Measurements from ENCODE around the gene ZNF407. TPM values are rescaled to one million over a fixed set of nuclear protein-coding genes. Genes with fewer than 3 reads are reported as not detected.

The ZNF407 gene
- total RNA-seq, 1 experiment from 2014 or later, result 15.9 TPM

DNA sequence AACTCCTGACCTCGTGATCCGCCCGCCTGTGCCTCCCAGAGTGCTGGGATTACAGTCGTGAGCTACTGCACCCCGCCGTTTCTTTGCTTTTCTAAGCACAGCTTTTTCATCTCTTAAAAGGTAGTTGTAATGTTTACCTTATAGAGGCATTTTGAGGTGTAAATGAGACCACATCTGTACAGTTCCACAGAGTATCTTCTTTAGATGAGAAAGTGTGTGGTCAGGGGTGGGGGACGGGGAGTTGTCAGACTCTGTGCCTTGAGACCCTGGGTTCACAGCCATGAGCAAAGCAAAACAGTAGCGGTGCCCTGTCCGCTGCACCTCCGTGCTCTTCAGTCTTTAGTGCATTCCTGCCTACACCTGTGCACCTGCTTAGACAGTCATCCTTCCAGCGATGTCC, 251.6 kb downstream of the ZNF407 start:
- no TSS peak for BruUV-seq (replicated peaks)
- Histone ChIP-seq H3K27me3 (replicated peaks; ENCODE audit: insufficient read depth, low read depth, low read length, poor library complexity) (no peaks in the 10 kb centered on the region), H3K9me3 (ENCODE audit: low read depth, low read length, poor library complexity, severe bottlenecking) (no peaks in the 10 kb centered on the region), H3K36me3 (ENCODE audit: insufficient read depth, low read length, poor library complexity, severe bottlenecking) (no peaks in the 10 kb centered on the region), H3K27ac (ENCODE audit: low read depth, low read length, poor library complexity, severe bottlenecking) (no peak overlapping the region), H3K4me1 (ENCODE audit: insufficient read depth, low read length, poor library complexity, severe bottlenecking) (no peaks in the 10 kb centered on the region), H3K4me3 (ENCODE audit: low read depth, low read length, poor library complexity, severe bottlenecking) (no peak overlapping the region)
- TF ChIP-seq, protein P1, sequence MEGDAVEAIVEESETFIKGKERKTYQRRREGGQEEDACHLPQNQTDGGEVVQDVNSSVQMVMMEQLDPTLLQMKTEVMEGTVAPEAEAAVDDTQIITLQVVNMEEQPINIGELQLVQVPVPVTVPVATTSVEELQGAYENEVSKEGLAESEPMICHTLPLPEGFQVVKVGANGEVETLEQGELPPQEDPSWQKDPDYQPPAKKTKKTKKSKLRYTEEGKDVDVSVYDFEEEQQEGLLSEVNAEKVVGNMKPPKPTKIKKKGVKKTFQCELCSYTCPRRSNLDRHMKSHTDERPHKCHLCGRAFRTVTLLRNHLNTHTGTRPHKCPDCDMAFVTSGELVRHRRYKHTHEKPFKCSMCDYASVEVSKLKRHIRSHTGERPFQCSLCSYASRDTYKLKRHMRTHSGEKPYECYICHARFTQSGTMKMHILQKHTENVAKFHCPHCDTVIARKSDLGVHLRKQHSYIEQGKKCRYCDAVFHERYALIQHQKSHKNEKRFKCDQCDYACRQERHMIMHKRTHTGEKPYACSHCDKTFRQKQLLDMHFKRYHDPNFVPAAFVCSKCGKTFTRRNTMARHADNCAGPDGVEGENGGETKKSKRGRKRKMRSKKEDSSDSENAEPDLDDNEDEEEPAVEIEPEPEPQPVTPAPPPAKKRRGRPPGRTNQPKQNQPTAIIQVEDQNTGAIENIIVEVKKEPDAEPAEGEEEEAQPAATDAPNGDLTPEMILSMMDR (conservative IDR thresholded peaks at IDR 0.05; ENCODE audit: low read depth, low read length), result no peak
- TF ChIP-seq EZH2 (IDR thresholded peaks at IDR 0.05; ENCODE audit: borderline replicate concordance, low read depth, low read length, poor library complexity, severe bottlenecking), result no peak
- POLR2A ChIA-PET (ENCODE audit: low non-redundant PET), result interaction anchor here (0.7 kb wide), 1 partner anchor 47 kb away, joined by 3 read pairs; no protein-coding TSS in a partner anchor
- intact Hi-C loops (cut with micrococcal nuclease; ENCODE audit: unreplicated experiment), result no loop called here
- no peak for DNase-seq (ENCODE audit: low spot score)
- CTCF ChIA-PET, result no interaction called here

DNA sequence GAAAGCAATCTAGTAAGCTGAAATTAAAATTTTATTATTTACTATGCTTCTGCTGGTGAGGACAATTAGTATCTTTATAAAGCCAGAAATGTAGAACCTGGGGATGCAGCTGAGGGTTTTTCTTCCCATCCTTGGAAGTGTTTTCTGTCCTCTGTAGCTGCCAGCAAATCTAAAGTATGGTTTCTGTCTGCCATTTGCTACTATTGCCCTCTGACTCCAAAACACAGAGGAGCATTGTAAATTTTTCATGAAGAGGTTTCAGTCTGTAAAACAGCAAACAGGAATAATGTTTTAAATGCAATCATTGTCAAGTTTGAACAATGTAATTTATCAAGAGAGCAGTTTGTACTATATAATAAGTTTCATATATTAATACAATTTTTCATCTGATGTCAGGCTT, 258.8 kb downstream of the ZNF407 start:
- BruUV-seq (replicated peaks), result no TSS peak
- ChIA-PET CTCF (no interaction called here), POLR2A (ENCODE audit: low non-redundant PET) (no interaction called here)
- H3K36me3 ChIP-seq (ENCODE audit: insufficient read depth, low read length, poor library complexity, severe bottlenecking), result no peaks in the 10 kb centered on the region
- TF ChIP-seq, protein P1 (conservative IDR thresholded peaks at IDR 0.05; ENCODE audit: low read depth, low read length), result no peak
- TF ChIP-seq EZH2 (IDR thresholded peaks at IDR 0.05; ENCODE audit: borderline replicate concordance, low read depth, low read length, poor library complexity, severe bottlenecking), result no peak
- H3K27me3 ChIP-seq (replicated peaks; ENCODE audit: insufficient read depth, low read depth, low read length, poor library complexity), result no peaks in the 10 kb centered on the region
- H3K4me3 ChIP-seq (ENCODE audit: low read depth, low read length, poor library complexity, severe bottlenecking), result no peak overlapping the region
- intact Hi-C loops (cut with micrococcal nuclease; ENCODE audit: unreplicated experiment), result no loop called here
- no peak for DNase-seq (ENCODE audit: low spot score)
- H3K4me1 ChIP-seq (ENCODE audit: insufficient read depth, low read length, poor library complexity, severe bottlenecking), result no peaks in the 10 kb centered on the region
- no peak overlapping the region for H3K27ac ChIP-seq (ENCODE audit: low read depth, low read length, poor library complexity, severe bottlenecking)
- no peaks in the 10 kb centered on the region for H3K9me3 ChIP-seq (ENCODE audit: low read depth, low read length, poor library complexity, severe bottlenecking)

DNA sequence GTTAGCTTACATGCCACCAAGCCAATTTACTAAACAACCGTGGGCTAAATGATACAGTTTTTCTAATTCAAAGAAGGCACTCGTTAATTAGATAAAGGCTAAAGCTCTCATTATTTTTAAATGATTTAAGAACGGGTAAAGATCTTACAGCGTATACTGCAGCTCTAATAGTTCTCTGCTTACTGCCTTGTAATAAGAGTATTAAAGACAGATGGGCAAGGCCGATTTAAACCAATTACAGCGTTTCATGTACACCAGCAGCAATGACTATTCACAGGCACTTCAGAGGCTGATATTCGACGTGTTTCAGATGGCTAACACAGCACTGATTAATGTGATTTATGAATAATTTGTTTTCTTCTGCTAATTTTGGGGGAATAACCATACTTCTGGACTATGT, 259.3 kb downstream of the ZNF407 start:
- Histone ChIP-seq H3K4me1 (ENCODE audit: insufficient read depth, low read length, poor library complexity, severe bottlenecking) (no peaks in the 10 kb centered on the region), H3K9me3 (ENCODE audit: low read depth, low read length, poor library complexity, severe bottlenecking) (no peaks in the 10 kb centered on the region), H3K4me3 (ENCODE audit: low read depth, low read length, poor library complexity, severe bottlenecking) (no peak overlapping the region), H3K36me3 (ENCODE audit: insufficient read depth, low read length, poor library complexity, severe bottlenecking) (no peaks in the 10 kb centered on the region), H3K27ac (ENCODE audit: low read depth, low read length, poor library complexity, severe bottlenecking) (no peak overlapping the region), H3K27me3 (replicated peaks; ENCODE audit: insufficient read depth, low read depth, low read length, poor library complexity) (no peaks in the 10 kb centered on the region)
- TF ChIP-seq, protein P1 (conservative IDR thresholded peaks at IDR 0.05; ENCODE audit: low read depth, low read length), result no peak
- no peak for TF ChIP-seq EZH2 (IDR thresholded peaks at IDR 0.05; ENCODE audit: borderline replicate concordance, low read depth, low read length, poor library complexity, severe bottlenecking)
- intact Hi-C loops (cut with micrococcal nuclease; ENCODE audit: unreplicated experiment), result no loop called here
- POLR2A ChIA-PET (ENCODE audit: low non-redundant PET), result no interaction called here
- BruUV-seq (replicated peaks), result no TSS peak
- DNase-seq (ENCODE audit: low spot score), result no peak
- CTCF ChIA-PET, result no interaction called here

Data from A673 (cell line).